ENCODE results near the gene SYVN1. TPM values are rescaled to one million over a fixed set of nuclear protein-coding genes. Genes with fewer than 3 reads are reported as not detected.

SYVN1 gene
- total and polyA plus RNA-seq, 10 of the 15 experiments (the other 5 are each of a cell fraction or from before 2014, with no cell fraction given), result 0.79 to 63.6 (median 20.1) TPM

- peak; percentile 100 for TF ChIP-seq E2F4 (IDR thresholded peaks at IDR 0.05; ENCODE audit: low read depth, low read length)
- TF ChIP-seq POLR2AphosphoS5 (IDR thresholded peaks at IDR 0.05; ENCODE audit: low read length), result peak; percentile 90; the same call in 1 of the 2 replicates
- TF ChIP-seq MYC (IDR thresholded peaks at IDR 0.05; ENCODE audit: insufficient read depth, insufficient read length, insufficient replicate concordance, low read length, severe bottlenecking), result no peak
- peak; percentile 58 for TF ChIP-seq IRF3 (IDR thresholded peaks at IDR 0.05)
- no peak for TF ChIP-seq SREBF1 (IDR thresholded peaks at IDR 0.05; ENCODE audit: low read length)
- TF ChIP-seq BRCA1 (IDR thresholded peaks at IDR 0.05; ENCODE audit: low read depth, low read length), result no peak
- TF ChIP-seq KAT2A (conservative IDR thresholded peaks at IDR 0.05; ENCODE audit: control insufficient read depth, low read depth, low read length), result no peak
- peak; percentile 95 for TF ChIP-seq RELB (IDR thresholded peaks at IDR 0.05; ENCODE audit: low read depth)
- TF ChIP-seq CHD4 (IDR thresholded peaks at IDR 0.05), result no peak
- TF ChIP-seq ZBTB40 (IDR thresholded peaks at IDR 0.05; ENCODE audit: borderline replicate concordance), result peak; percentile 96
- peak; percentile 100 for TF ChIP-seq CREM (IDR thresholded peaks at IDR 0.05; ENCODE audit: low read depth)
- TF ChIP-seq BACH1 (IDR thresholded peaks at IDR 0.05; ENCODE audit: borderline replicate concordance), result peak; percentile 33; the same call in 1 of the 2 replicates
- no peak for TF ChIP-seq EZH2 (IDR thresholded peaks at IDR 0.05; ENCODE audit: borderline replicate concordance, control insufficient read depth, low read depth, low read length)
- no peak for TF ChIP-seq FOXM1 (IDR thresholded peaks at IDR 0.05; ENCODE audit: low read depth, low read length)
- no peak for TF ChIP-seq MLLT1 (IDR thresholded peaks at IDR 0.05)
- no peak for TF ChIP-seq CTCF (IDR thresholded peaks at IDR 0.05 in 2 of 3, conservative IDR thresholded peaks at IDR 0.05 in 1 of 3; ENCODE audit: control insufficient read depth in 2 of 3, extremely low read depth in 1 of 3, insufficient read depth in 1 of 3, low read depth in 3 of 3, low read length in 3 of 3)
- peak; percentile 77; the same call in 1 of the 2 replicates for TF ChIP-seq TARDBP (IDR thresholded peaks at IDR 0.05; ENCODE audit: borderline replicate concordance)
Observed at GRCh38 chr11:65083834-65084597, 50.3 kb downstream of the SYVN1 start, which contains the start of the genes CDCA5 and ZFPL1 (continued).
